Mesenchymal stem cell (in vitro differentiated cells and primary cell): ENCODE data around the gene CPA1.

ENCODE experiments used
- DNase-seq: peaks from one replicate; pipeline ENCODE4 v3.0.0-alpha.2; 2013
- H2AFZ ChIP-seq: one replicate; pipeline ENCODE4 v1.6.1; 2013; ENCODE audit warnings: low read depth, mild to moderate bottlenecking, control low read depth, inconsistent platforms, low read length, moderate library complexity
- H2AK5ac ChIP-seq: 2 replicates; pipeline ENCODE4 v1.6.1; 2013; ENCODE audit warnings: low read length, moderate library complexity, mild to moderate bottlenecking, inconsistent platforms; ENCODE audit not compliant: severe bottlenecking
- H2BK120ac ChIP-seq: one replicate; pipeline ENCODE4 v1.6.1; 2013; ENCODE audit warnings: low read depth, mild to moderate bottlenecking, inconsistent platforms, low read length, moderate library complexity
- H2BK12ac ChIP-seq, 2 experiments: one replicate each; pipeline ENCODE4 v1.6.1; 2013; ENCODE audit warnings: inconsistent platforms in 2 of 2, low read length in 2 of 2, mild to moderate bottlenecking in 2 of 2, moderate library complexity in 2 of 2, control low read depth in 1 of 2
- H2BK15ac ChIP-seq: one replicate; pipeline ENCODE4 v1.6.1; 2013; ENCODE audit warnings: mild to moderate bottlenecking, low read depth, inconsistent platforms; ENCODE audit not compliant: poor library complexity, severe bottlenecking
- H2BK5ac ChIP-seq: 2 replicates; pipeline ENCODE4 v1.6.1; 2013; ENCODE audit warnings: low read depth, mild to moderate bottlenecking, low read length, control low read depth, inconsistent platforms; ENCODE audit not compliant: poor library complexity, severe bottlenecking
- H3K14ac ChIP-seq, 2 experiments: one replicate each; pipeline ENCODE4 v1.6.1; 2013; ENCODE audit warnings: inconsistent platforms in 2 of 2, low read length in 2 of 2, control low read depth in 1 of 2, mild to moderate bottlenecking in 1 of 2, moderate library complexity in 1 of 2
- H3K18ac ChIP-seq, 2 experiments: one replicate each; pipeline ENCODE4 v1.6.1; 2013; ENCODE audit warnings: inconsistent platforms in 2 of 2, low read length in 2 of 2, control low read depth in 1 of 2, low read depth in 1 of 2, mild to moderate bottlenecking in 1 of 2
- H3K23ac ChIP-seq, 2 experiments: one replicate each; pipeline ENCODE4 v1.6.1; 2013; ENCODE audit warnings: inconsistent platforms in 2 of 2, low read length in 2 of 2, mild to moderate bottlenecking in 2 of 2, moderate library complexity in 2 of 2, control low read depth in 1 of 2
- H3K27ac ChIP-seq: 2 replicates; pipeline ENCODE4 v1.5.1; 2013; ENCODE audit warnings: mild to moderate bottlenecking, moderate library complexity, low read length, control low read depth, inconsistent platforms; ENCODE audit not compliant: poor library complexity, severe bottlenecking
- H3K27me3 ChIP-seq, 2 experiments: 2 replicates each; pipeline versions ENCODE4 v1.6.1 to v1.7.0; 2013; ENCODE audit warnings: low read length in 2 of 2, mild to moderate bottlenecking in 2 of 2, moderate library complexity in 2 of 2, control low read depth in 1 of 2, inconsistent platforms in 1 of 2; ENCODE audit not compliant: control insufficient read depth in 1 of 2, insufficient read depth in 1 of 2
- H3K36me3 ChIP-seq, 2 experiments: 2 replicates each; pipeline versions ENCODE4 v1.6.1 to v1.7.0; 2013; ENCODE audit warnings: low read length in 2 of 2, control low read depth in 1 of 2, inconsistent platforms in 1 of 2, low read depth in 1 of 2, mild to moderate bottlenecking in 1 of 2; ENCODE audit not compliant: insufficient read depth in 2 of 2, control insufficient read depth in 1 of 2
- H3K4ac ChIP-seq, 2 experiments: one replicate each; pipeline ENCODE4 v1.6.1; 2013; ENCODE audit warnings: inconsistent platforms in 2 of 2, low read length in 2 of 2, mild to moderate bottlenecking in 2 of 2, moderate library complexity in 2 of 2, control low read depth in 1 of 2, low read depth in 1 of 2
- H3K4me1 ChIP-seq: 2 replicates; pipeline ENCODE4 v1.6.1; 2013; ENCODE audit warnings: low read depth, low read length, control low read depth; ENCODE audit not compliant: control insufficient read depth, insufficient read depth
- H3K4me2 ChIP-seq: 2 replicates; pipeline ENCODE4 v1.6.1; 2013; ENCODE audit warnings: low read length, mild to moderate bottlenecking, inconsistent platforms; ENCODE audit not compliant: poor library complexity, severe bottlenecking
- H3K4me3 ChIP-seq, 2 experiments: 2 replicates each; pipeline versions ENCODE4 v1.5.1 to v1.7.0; 2013; ENCODE audit warnings: low read length in 2 of 2, mild to moderate bottlenecking in 2 of 2, control low read depth in 1 of 2, low read depth in 1 of 2; ENCODE audit not compliant: insufficient read depth in 1 of 2
- H3K79me1 ChIP-seq: replicated peaks from 2 replicates; pipeline ENCODE4 v1.6.1; 2013; ENCODE audit warnings: mild to moderate bottlenecking, control low read depth, low read length, inconsistent platforms; ENCODE audit not compliant: poor library complexity, severe bottlenecking
- H3K9ac ChIP-seq: 2 replicates; pipeline ENCODE4 v1.7.0; 2013; ENCODE audit warnings: mild to moderate bottlenecking, low read length, moderate library complexity
- H3K9me3 ChIP-seq: 2 replicates; pipeline ENCODE4 v1.7.0; 2013; ENCODE audit warnings: mild to moderate bottlenecking, low read length; ENCODE audit not compliant: control insufficient read depth
- H4K8ac ChIP-seq: one replicate; pipeline ENCODE4 v1.6.1; 2013; ENCODE audit warnings: inconsistent platforms, mild to moderate bottlenecking, low read length, moderate library complexity
- H4K91ac ChIP-seq: one replicate; pipeline ENCODE4 v1.6.1; 2013; ENCODE audit warnings: mild to moderate bottlenecking, low read length, inconsistent platforms
- WGBS: methylation state at CpG from one replicate; pipeline ENCODE4 v1.1.7; 2013; ENCODE audit warnings: mixed read lengths; 5-methylcytosine and 5-hydroxymethylcytosine counted together

The CPA1 gene

GRCh38 chr7:130417213-130417612, 36.9 kb downstream of the CPA1 start:
- Histone ChIP-seq H4K8ac (no peak overlapping the region), H3K23ac (no peak overlapping the region), H4K91ac (no peak overlapping the region), H2BK5ac (no peak overlapping the region), H2BK15ac (no peak overlapping the region), H3K14ac (no peak overlapping the region), H2AFZ (no peak overlapping the region), H3K18ac (peak overlapping the region in 1 of 2 experiments; percentile 21), H3K27me3 (no peaks in the 10 kb centered on the region), H2BK12ac (no peak overlapping the region), H3K4me2 (no peak overlapping the region), H3K4ac (no peak overlapping the region), H3K4me3 (no peak overlapping the region), H3K27ac (no peak overlapping the region), H3K4me1 (peaks cover 7% of the 10 kb centered on the region), H3K36me3 (peaks cover 0 to 3% of the 10 kb centered on the region in 2 experiments), H3K9ac (no peak overlapping the region), H2BK120ac (peak overlapping the region; percentile 49), H2AK5ac (peak overlapping the region; percentile 64), H3K79me1 (peaks cover 2% of the 10 kb centered on the region), H3K9me3 (no peaks in the 10 kb centered on the region)
- DNase-seq = no peak
- 94% methylated on average over 2 of the region's 5 CpGs for WGBS

- Histone ChIP-seq H2BK15ac (no peak overlapping the region), H3K36me3 (peaks cover 0 to 3% of the 10 kb centered on the region in 2 experiments), H2BK120ac (no peak overlapping the region), H3K27me3 (no peaks in the 10 kb centered on the region), H3K18ac (no peak overlapping the region), H3K9ac (no peak overlapping the region), H2AK5ac (no peak overlapping the region), H4K8ac (no peak overlapping the region), H3K14ac (no peak overlapping the region), H3K27ac (no peak overlapping the region), H4K91ac (no peak overlapping the region), H2AFZ (no peak overlapping the region), H3K4me2 (no peak overlapping the region), H2BK5ac (no peak overlapping the region), H2BK12ac (no peak overlapping the region), H3K79me1 (peaks cover 2% of the 10 kb centered on the region), H3K23ac (no peak overlapping the region), H3K4me3 (no peak overlapping the region), H3K4ac (no peak overlapping the region), H3K4me1 (peaks cover 8% of the 10 kb centered on the region), H3K9me3 (no peaks in the 10 kb centered on the region)
- WGBS = 88% methylated on average over 6 of the region's 7 CpGs
- no peak for DNase-seq
Measured at GRCh38 chr7:130418306-130418705, 38.0 kb downstream of the CPA1 start.

- no peak overlapping the region for H3K23ac ChIP-seq
- H3K9ac ChIP-seq = no peak overlapping the region
- no peaks in the 10 kb centered on the region for H3K9me3 ChIP-seq
- H3K4me1 ChIP-seq = peaks cover 8% of the 10 kb centered on the region
- H3K79me1 ChIP-seq = peaks cover 2% of the 10 kb centered on the region
- H2BK12ac ChIP-seq = peak overlapping the region; percentile 61 to 79
- peaks cover 0 to 3% of the 10 kb centered on the region in 2 experiments for H3K36me3 ChIP-seq
- no peak overlapping the region for H3K4me3 ChIP-seq
- no peaks in the 10 kb centered on the region for H3K27me3 ChIP-seq
- H3K27ac ChIP-seq = peak overlapping the region; percentile 32
- peak overlapping the region in 1 of 2 experiments; percentile 69 for H3K4ac ChIP-seq
- peak overlapping the region; percentile 4 for H4K91ac ChIP-seq
- no peak overlapping the region for H2BK15ac ChIP-seq
- no peak overlapping the region for H4K8ac ChIP-seq
- H2AFZ ChIP-seq = no peak overlapping the region
- WGBS = 60% methylated on average over 5 of the region's 5 CpGs
- peak overlapping the region in 1 of 2 experiments; percentile 30 for H3K14ac ChIP-seq
- no peak overlapping the region for H2BK120ac ChIP-seq
- no peak overlapping the region for H2BK5ac ChIP-seq
- no peak for DNase-seq
- peak overlapping the region; percentile 82 for H2AK5ac ChIP-seq
- no peak overlapping the region for H3K4me2 ChIP-seq
- peak overlapping the region; percentile 2 to 28 for H3K18ac ChIP-seq
Measured at GRCh38 chr7:130419658-130420057, 39.4 kb downstream of the CPA1 start.

- DNase-seq = no peak
Measured at GRCh38 chr7:130420943-130421578, 40.8 kb downstream of the CPA1 start.

More at GRCh38 chr7:130420943-130421578, 40.8 kb downstream of the CPA1 start:
- Histone ChIP-seq H3K4me2 (no peak overlapping the region), H2BK12ac (no peak overlapping the region), H3K9ac (peak overlapping the region; percentile 85), H2AFZ (no peak overlapping the region), H3K18ac (no peak overlapping the region), H2BK5ac (no peak overlapping the region), H4K91ac (no peak overlapping the region), H3K4ac (no peak overlapping the region), H3K4me1 (peaks cover 8% of the 10 kb centered on the region), H3K23ac (no peak overlapping the region), H2BK15ac (no peak overlapping the region), H3K9me3 (no peaks in the 10 kb centered on the region), H3K14ac (no peak overlapping the region), H2AK5ac (no peak overlapping the region), H3K36me3 (peaks cover 0 to 3% of the 10 kb centered on the region in 2 experiments), H3K79me1 (peaks cover 2% of the 10 kb centered on the region), H4K8ac (no peak overlapping the region), H3K27me3 (no peaks in the 10 kb centered on the region), H3K4me3 (peak overlapping the region in 1 of 2 experiments; percentile 19), H3K27ac (no peak overlapping the region), H2BK120ac (no peak overlapping the region)
- no CpG with 5 or more reads among the region's 4 CpGs for WGBS
